Kidney (tissue), 14 donors: Measurements from ENCODE around the gene ABT1. TPM values are rescaled to one million over a fixed set of nuclear protein-coding genes. Genes with fewer than 3 reads are reported as not detected.

ENCODE experiments used
- DNase-seq, 5 donors: peaks; one replicate each; pipeline ENCODE4 v3.0.0-alpha.2; 2013 to 2020
- FAIRE-seq: peaks from 2 replicates; lab custom pipeline; 2012; peaks lifted over from hg19 to GRCh38; lab: Jason Lieb, UNC
- H3K27ac ChIP-seq, 2 donors: one replicate each; pipeline ENCODE4 v1.7.0; 2013; ENCODE audit warnings: low read depth in 2 of 2, low read length in 2 of 2, inconsistent platforms in 1 of 2
- H3K27me3 ChIP-seq: one replicate; pipeline ENCODE4 v1.7.1; 2013; ENCODE audit warnings: low read length, inconsistent platforms; ENCODE audit not compliant: control insufficient read depth, insufficient read depth
- H3K36me3 ChIP-seq, 3 donors: one replicate each; pipeline versions ENCODE4 v1.7.0 to v1.7.1; 2013; ENCODE audit warnings: low read length in 3 of 3, control low read depth in 1 of 3, inconsistent platforms in 1 of 3; ENCODE audit not compliant: insufficient read depth in 3 of 3, control insufficient read depth in 2 of 3
- H3K4me1 ChIP-seq, 3 donors: one replicate each; pipeline versions ENCODE4 v1.7.0 to v1.7.1; 2013; ENCODE audit warnings: low read length in 3 of 3, inconsistent platforms in 1 of 3, low read depth in 1 of 3; ENCODE audit not compliant: control insufficient read depth in 2 of 3, insufficient read depth in 2 of 3
- H3K4me3 ChIP-seq, 3 donors: one replicate each; pipeline versions ENCODE4 v1.7.0 to v1.8.1; 2013; ENCODE audit warnings: low read length in 3 of 3, control low read depth in 1 of 3, inconsistent platforms in 1 of 3
- H3K9ac ChIP-seq, 3 donors: one replicate each; pipeline versions ENCODE4 v1.7.0 to v1.7.1; 2013; ENCODE audit warnings: low read length in 3 of 3, control low read depth in 1 of 3, inconsistent platforms in 1 of 3
- H3K9me3 ChIP-seq, 3 donors: one replicate each; pipeline versions ENCODE4 v1.7.0 to v1.7.1; 2013; ENCODE audit warnings: low read length in 3 of 3, control low read depth in 1 of 3, inconsistent platforms in 1 of 3; ENCODE audit not compliant: control insufficient read depth in 2 of 3, insufficient read depth in 1 of 3
- intact Hi-C: fragments of 100-400 bp; cut with DNase I; formaldehyde crosslinking; loops from one replicate; pipeline ENCODE4 v1.11.1; 2022
- polyA plus RNA-seq: library from polyadenylated mRNA; stranded (reverse); fragments of 350-450 nt; fragmentation: Illumina TruSeq; extraction: RNeasy Lipid Tissue Mini Kit (QIAGEN cat#74804); gene quantifications from one replicate; pipeline ENCODE4 v1.2.3, GENCODE V29; 2014; ENCODE audit warnings: low read depth, low replicate concordance; ENCODE audit not compliant: insufficient read depth
- total RNA-seq: library from RNA; stranded (reverse); fragmentation: NEBNext Ultra II Directional; extraction: Animal tissue kit (Norgen Biotek cat#: 25700); gene quantifications from one replicate; pipeline ENCODE4 v1.2.1, GENCODE V29; 2021
- TF ChIP-seq, protein P1 (sequence below): IDR thresholded peaks from 3 replicates; pipeline ENCODE4 v1.5.1; 2012; ENCODE audit warnings: mild to moderate bottlenecking, moderate library complexity, borderline replicate concordance; ENCODE audit not compliant: insufficient read depth; ENCODE audit errors: extremely low read depth
- donor health status: control.
- donor health status: control.
- donor health status: control.
- donor health status: control.
- donor health status: control.
- donor health status: DM: yes; HTN: yes; CAD: no.
- donor health status: Normal renal cell carcinoma (clear cell type).

ABT1 gene
- total and polyA plus RNA-seq, 2 donors from 2014 or later: 11.3 to 14.0 TPM

DNA sequence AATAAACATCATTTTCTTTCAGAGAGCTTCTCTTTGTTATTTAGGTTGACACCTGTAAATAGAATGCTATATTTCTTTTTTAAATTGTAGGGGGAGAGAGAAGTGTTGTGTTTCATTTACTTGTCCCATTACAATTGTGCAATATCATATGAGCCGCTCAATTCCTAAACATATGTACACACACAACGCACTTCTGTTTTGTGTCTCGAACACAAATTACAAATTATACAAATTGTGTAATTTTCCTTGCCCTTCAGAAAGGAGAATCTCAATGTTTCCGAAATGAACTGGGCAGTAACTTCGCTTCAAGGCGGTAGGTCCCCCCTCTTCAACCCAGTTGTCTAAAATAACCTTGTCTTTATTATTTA is 2.6 kb upstream of the ABT1 start:
- H3K9me3 ChIP-seq: no peaks in the 10 kb centered on the region
- DNase-seq (no peak), FAIRE-seq (no peak)
- H3K4me3 ChIP-seq: no peak overlapping the region
- no peak overlapping the region for H3K9ac ChIP-seq
- H3K4me1 ChIP-seq: peaks cover 0 to 7% (median 7%) of the 10 kb centered on the region in 3 donors
- no peak overlapping the region for H3K27ac ChIP-seq
- intact Hi-C loops: no loop called here
- H3K27me3 ChIP-seq: peaks cover 39% of the 10 kb centered on the region
- H3K36me3 ChIP-seq: peaks cover 0 to 3% (median under 1%) of the 10 kb centered on the region in 3 donors
- TF ChIP-seq, protein P1, sequence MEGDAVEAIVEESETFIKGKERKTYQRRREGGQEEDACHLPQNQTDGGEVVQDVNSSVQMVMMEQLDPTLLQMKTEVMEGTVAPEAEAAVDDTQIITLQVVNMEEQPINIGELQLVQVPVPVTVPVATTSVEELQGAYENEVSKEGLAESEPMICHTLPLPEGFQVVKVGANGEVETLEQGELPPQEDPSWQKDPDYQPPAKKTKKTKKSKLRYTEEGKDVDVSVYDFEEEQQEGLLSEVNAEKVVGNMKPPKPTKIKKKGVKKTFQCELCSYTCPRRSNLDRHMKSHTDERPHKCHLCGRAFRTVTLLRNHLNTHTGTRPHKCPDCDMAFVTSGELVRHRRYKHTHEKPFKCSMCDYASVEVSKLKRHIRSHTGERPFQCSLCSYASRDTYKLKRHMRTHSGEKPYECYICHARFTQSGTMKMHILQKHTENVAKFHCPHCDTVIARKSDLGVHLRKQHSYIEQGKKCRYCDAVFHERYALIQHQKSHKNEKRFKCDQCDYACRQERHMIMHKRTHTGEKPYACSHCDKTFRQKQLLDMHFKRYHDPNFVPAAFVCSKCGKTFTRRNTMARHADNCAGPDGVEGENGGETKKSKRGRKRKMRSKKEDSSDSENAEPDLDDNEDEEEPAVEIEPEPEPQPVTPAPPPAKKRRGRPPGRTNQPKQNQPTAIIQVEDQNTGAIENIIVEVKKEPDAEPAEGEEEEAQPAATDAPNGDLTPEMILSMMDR: no peak

DNA sequence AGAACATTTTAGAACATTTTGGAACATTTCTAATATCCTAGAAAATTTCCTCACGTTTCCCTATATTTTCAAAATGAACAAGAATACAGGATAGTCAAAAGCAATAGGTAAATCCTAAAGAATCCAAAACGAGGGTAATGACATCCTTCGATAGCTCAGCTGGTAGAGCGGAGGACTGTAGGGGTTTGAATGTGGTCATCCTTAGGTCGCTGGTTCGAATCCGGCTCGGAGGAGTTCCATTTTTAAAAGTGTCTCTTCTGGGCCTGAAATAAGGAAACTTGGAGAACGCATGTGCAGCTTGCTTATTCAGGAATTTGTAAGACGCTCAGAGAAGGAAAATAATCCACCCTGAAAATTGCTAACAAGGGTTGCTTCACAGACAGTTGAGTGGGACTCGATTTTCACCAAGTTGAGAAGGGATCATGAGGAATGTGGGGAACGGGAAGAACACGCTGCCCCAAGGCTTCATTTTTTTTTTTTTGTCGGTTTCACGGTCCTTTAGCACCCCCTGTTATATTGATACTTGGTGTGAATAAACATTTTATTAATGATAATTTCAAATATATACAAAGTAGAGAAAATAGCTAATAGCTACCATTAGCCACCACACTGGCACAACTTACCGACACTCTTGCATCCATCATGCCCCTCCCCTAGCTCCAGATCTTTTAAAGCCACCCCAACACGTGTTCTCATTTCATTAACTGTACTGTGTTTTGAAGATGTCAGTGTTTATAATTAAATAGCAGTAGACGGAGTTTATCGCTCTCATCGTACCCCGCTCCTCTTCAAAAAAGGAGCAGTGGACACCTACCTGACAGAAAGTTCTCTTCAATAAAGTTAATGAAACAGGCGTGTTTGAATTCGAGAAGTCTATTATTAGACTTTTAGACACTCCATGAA is 1.8 kb upstream of the ABT1 start:
- peak in 2 of 5 donors; percentile 41 to 44 for DNase-seq
- no peak for FAIRE-seq
- peaks cover 39% of the 10 kb centered on the region for H3K27me3 ChIP-seq
- no peaks in the 10 kb centered on the region for H3K9me3 ChIP-seq
- TF ChIP-seq, protein P1: no peak
- peak overlapping the region; percentile 40 to 99 (median 55) for H3K4me3 ChIP-seq
- peak overlapping the region; percentile 3 to 46 (median 4) for H3K9ac ChIP-seq
- H3K36me3 ChIP-seq: peaks cover 3 to 7% (median 6%) of the 10 kb centered on the region in 3 donors
- intact Hi-C loops: no loop called here
- no peak overlapping the region for H3K27ac ChIP-seq
- peaks cover 0 to 7% (median 7%) of the 10 kb centered on the region in 3 donors for H3K4me1 ChIP-seq

DNA sequence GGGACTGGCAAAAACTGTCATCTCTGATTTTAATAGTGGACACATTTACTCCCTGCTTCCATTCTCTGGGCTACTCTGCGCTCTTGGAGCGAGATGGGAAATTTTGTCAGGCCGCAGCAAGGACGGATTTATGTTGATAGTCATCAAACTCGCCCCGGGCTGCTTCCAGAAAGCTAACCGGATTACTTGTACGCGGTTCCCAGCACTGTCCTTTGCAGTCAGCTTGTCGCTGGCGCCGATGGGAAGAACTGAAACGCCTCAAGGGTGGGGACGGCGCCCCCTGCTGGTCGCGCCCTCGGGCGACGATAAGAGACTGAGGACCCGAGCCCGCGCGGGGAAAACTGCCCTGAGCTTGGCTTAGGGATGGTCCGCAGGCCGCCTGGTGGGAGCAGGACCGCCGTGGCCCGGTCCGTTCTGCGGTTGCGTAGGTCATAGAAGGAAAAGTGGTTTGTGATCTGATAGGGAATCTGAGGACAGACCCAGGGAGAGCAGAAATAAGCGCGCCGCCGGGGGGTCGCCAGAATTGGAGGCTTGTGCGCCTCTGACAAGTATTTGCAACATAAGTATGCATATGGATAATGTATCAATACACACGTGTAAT is 984 bp upstream of the ABT1 start:
- DNase-seq: peak; percentile 91 to 97 (median 95)
- Histone ChIP-seq H3K27me3 (peaks cover 39% of the 10 kb centered on the region), H3K36me3 (peaks cover 3 to 7% (median 6%) of the 10 kb centered on the region in 3 donors), H3K4me3 (peak overlapping the region; percentile 81 to 99 (median 89)), H3K27ac (peak overlapping the region in 1 of 2 donors; percentile 27), H3K4me1 (peaks cover 0 to 7% (median 7%) of the 10 kb centered on the region in 3 donors), H3K9ac (peak overlapping the region; percentile 3 to 46 (median 4)), H3K9me3 (no peaks in the 10 kb centered on the region)
- intact Hi-C loops: no loop called here
- TF ChIP-seq, protein P1: peak; percentile 85
- FAIRE-seq: no peak
